Measurements from ENCODE around the gene SDK1. TPM values are rescaled to one million over a fixed set of nuclear protein-coding genes. Genes with fewer than 3 reads are reported as not detected.

The SDK1 gene
- total and polyA plus RNA-seq, 2 of the 8 experiments (the other 6 are each of a cell fraction or from before 2014, with no cell fraction given), result 3.3 to 7.2 TPM

- Histone ChIP-seq H3K79me2 (ENCODE audit: control insufficient read depth in 1 of 2, insufficient read depth in 2 of 2, low read length in 2 of 2) (no peaks in the 10 kb centered on the region), H3K23ac (ENCODE audit: insufficient read length) (no peak overlapping the region), H2BK5ac (ENCODE audit: low read depth, low read length) (no peak overlapping the region), H2BK120ac (replicated peaks; ENCODE audit: low read depth, low read length) (no peak overlapping the region), H3K4me3 (ENCODE audit: extremely low read depth in 1 of 4, insufficient read depth in 2 of 4, low read depth in 3 of 4, low read length in 4 of 4) (no peak overlapping the region), H3K23me2 (ENCODE audit: low read depth, low read length) (no peaks in the 10 kb centered on the region), H4K8ac (ENCODE audit: extremely low read depth, insufficient read depth, low read length) (no peak overlapping the region), H3K79me1 (ENCODE audit: low read depth, low read length) (no peaks in the 10 kb centered on the region), H3K9me3 (ENCODE audit: insufficient read depth in 2 of 2, low read depth in 1 of 2, low read length in 1 of 2) (no peaks in the 10 kb centered on the region), H4K5ac (ENCODE audit: insufficient read length, low read depth, low read length) (no peak overlapping the region), H3K4ac (replicated peaks; ENCODE audit: insufficient read length, low read depth, low read length) (no peak overlapping the region), H4K20me1 (replicated peaks in 1 of 2; ENCODE audit: control insufficient read depth in 1 of 2, insufficient read depth in 2 of 2, low read length in 2 of 2) (no peaks in the 10 kb centered on the region), H3K4me1 (replicated peaks in 1 of 4; ENCODE audit: control insufficient read depth in 3 of 4, insufficient read depth in 4 of 4, low read length in 3 of 4) (peaks cover 0 to 9% (median 6%) of the 10 kb centered on the region in 4 experiments; a peak in 6 of 7 replicates), H3K27ac (ENCODE audit: low read depth, low read length) (no peak overlapping the region), H3K9ac (replicated peaks in 1 of 4; ENCODE audit: extremely low read depth in 1 of 4, low read depth in 3 of 4, low read length in 3 of 4) (no peak overlapping the region), H3K14ac (ENCODE audit: insufficient read length) (no peak overlapping the region), H2BK12ac (ENCODE audit: low read depth, low read length) (peak overlapping the region; percentile 50; the same call in 1 of the 2 replicates), H2AK5ac (ENCODE audit: low read depth, low read length) (no peak overlapping the region), H3K4me2 (ENCODE audit: insufficient read depth in 1 of 2, low read depth in 2 of 2, low read length in 2 of 2) (no peak overlapping the region), H3K36me3 (ENCODE audit: control insufficient read depth in 2 of 4, insufficient read depth in 4 of 4, low read length in 3 of 4) (no peaks in the 10 kb centered on the region), H2BK20ac (ENCODE audit: low read length) (no peak overlapping the region), H3K56ac (replicated peaks; ENCODE audit: insufficient read length, low read depth, low read length) (no peak overlapping the region), H2AFZ (ENCODE audit: low read length) (no peak overlapping the region), H2BK15ac (ENCODE audit: low read length) (no peak overlapping the region), H3K18ac (ENCODE audit: extremely low read depth, low read length) (no peak overlapping the region), H4K91ac (replicated peaks; ENCODE audit: insufficient read length, low read length) (peak overlapping the region; percentile 44), H3K27me3 (replicated peaks in 1 of 4; ENCODE audit: control insufficient read depth in 3 of 4, extremely low read depth in 1 of 4, insufficient read depth in 3 of 4, low read length in 3 of 4) (no peaks in the 10 kb centered on the region)
- POLR2A ChIA-PET (ENCODE audit: partially characterized antibody), result interaction anchor here (0.6 to 0.9 kb wide), 2 partner anchors 9 to 457 kb away, joined by 3 to 4 read pairs; no protein-coding TSS in a partner anchor
- DNase-seq (ENCODE audit: low read depth in 1 of 2, low spot score in 2 of 2), result no peak
- CTCF ChIA-PET (ENCODE audit: partially characterized antibody), result interaction anchor here (1.2 to 3.8 kb wide), 6 partner anchors 10 to 46 kb away, joined by 3 to 13 read pairs (median 4); no protein-coding TSS in a partner anchor
- 94% methylated on average over 10 of the region's 11 CpGs; no CpG with 5 or more reads in 1 of the 2 experiments for WGBS, 2 experiments (ENCODE audit: extremely low coverage in 1 of 2, insufficient coverage in 1 of 2, insufficient read length in 1 of 2, insufficient replicate concordance in 2 of 2, low coverage in 1 of 2, low lambda C conversion rate in 2 of 2, missing lambda C conversion rate in 1 of 2)
- no peak for TF ChIP-seq CBX5 (IDR thresholded peaks at IDR 0.05; ENCODE audit: low read depth, low read length)
- no peak for TF ChIP-seq GABPA (IDR thresholded peaks at IDR 0.05; ENCODE audit: borderline replicate concordance, insufficient read depth, low read length)
- TF ChIP-seq RBBP5 (IDR thresholded peaks at IDR 0.05; ENCODE audit: borderline replicate concordance, low read depth, low read length), result no peak
- TF ChIP-seq JUN (IDR thresholded peaks at IDR 0.05; ENCODE audit: low read depth, low read length), result no peak
- no peak for TF ChIP-seq EGR1 (IDR thresholded peaks at IDR 0.05; ENCODE audit: borderline replicate concordance, low read depth, low read length)
- TF ChIP-seq POLR2A (IDR thresholded peaks at IDR 0.05; ENCODE audit: control extremely low read depth in 1 of 2, low read depth in 2 of 2, low read length in 2 of 2), result no peak
- no peak for TF ChIP-seq FOSL1 (IDR thresholded peaks at IDR 0.05; ENCODE audit: insufficient read depth, low read depth, low read length)
- TF ChIP-seq BRCA1 (IDR thresholded peaks at IDR 0.05; ENCODE audit: low read depth, low read length), result no peak
- FAIRE-seq, result no peak
These were observed 848.6 kb downstream of the SDK1 start for GRCh38 chr7:4149645-4150044.
